ENCODE results near the gene KMT2E.

KMT2E gene

DNA sequence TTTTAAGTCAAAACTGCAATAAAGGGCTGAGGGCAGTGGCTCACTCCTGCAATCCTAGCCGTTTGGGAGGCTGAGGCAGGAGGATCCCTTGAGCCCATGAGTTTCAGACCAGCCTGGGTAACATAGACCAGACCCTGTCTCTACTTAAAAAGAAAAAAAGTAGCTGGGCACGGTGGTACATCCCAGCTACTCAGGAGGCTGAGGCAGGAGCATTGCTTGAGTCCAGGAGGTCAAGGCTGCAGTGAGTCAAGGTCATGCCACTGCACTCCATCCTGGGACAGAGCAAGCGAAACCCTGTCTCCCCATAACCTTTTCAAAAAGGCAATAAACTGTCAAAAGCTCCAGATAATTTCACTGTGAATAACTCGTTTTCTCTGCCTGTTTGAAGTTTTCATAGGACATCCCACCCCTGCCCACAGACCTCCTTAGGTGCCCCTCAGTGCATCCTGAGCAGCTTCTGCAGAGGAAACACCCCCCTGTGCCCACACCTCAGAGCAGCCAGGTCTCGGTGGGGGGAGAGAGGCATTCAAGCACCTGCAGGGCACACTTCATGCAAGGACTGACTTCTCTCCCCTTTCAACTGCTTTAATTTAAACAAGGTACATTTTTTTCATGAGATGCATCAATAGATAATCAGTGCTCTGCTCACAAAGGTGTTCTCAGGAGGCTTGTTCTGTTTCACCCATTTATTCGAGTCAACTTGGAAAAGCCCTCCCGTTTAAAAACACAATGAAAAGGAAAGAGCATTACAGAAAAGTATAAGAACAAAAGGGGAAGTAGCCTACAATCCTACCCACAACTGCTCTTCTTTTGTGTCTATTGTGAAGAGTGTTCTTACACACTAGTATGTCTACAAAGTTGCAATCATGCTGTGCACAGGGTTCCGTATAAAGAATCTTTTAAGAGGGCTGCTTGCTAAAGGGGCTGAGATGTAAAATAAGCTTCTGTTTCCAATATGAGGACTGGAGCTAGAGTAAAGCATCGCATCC, 104.9 kb downstream of the KMT2E start (continued):
- no peak for TF ChIP-seq KLF1 (tag by site-specific recombination; IDR thresholded peaks at IDR 0.05)
- TF ChIP-seq ZBTB8A (tag by site-specific recombination; IDR thresholded peaks at IDR 0.05) = no peak
- TF ChIP-seq ZNF623 (tag by site-specific recombination; IDR thresholded peaks at IDR 0.05) = no peak
- TF ChIP-seq ZNF221 (tag by site-specific recombination; IDR thresholded peaks at IDR 0.05; ENCODE audit: borderline replicate concordance) = no peak
- TF ChIP-seq, protein P1, sequence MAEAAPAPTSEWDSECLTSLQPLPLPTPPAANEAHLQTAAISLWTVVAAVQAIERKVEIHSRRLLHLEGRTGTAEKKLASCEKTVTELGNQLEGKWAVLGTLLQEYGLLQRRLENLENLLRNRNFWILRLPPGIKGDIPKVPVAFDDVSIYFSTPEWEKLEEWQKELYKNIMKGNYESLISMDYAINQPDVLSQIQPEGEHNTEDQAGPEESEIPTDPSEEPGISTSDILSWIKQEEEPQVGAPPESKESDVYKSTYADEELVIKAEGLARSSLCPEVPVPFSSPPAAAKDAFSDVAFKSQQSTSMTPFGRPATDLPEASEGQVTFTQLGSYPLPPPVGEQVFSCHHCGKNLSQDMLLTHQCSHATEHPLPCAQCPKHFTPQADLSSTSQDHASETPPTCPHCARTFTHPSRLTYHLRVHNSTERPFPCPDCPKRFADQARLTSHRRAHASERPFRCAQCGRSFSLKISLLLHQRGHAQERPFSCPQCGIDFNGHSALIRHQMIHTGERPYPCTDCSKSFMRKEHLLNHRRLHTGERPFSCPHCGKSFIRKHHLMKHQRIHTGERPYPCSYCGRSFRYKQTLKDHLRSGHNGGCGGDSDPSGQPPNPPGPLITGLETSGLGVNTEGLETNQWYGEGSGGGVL (tag by site-specific recombination; IDR thresholded peaks at IDR 0.05) = no peak
- TF ChIP-seq ZNF792 (tag by site-specific recombination; IDR thresholded peaks at IDR 0.05) = no peak
- TF ChIP-seq, protein P2, sequence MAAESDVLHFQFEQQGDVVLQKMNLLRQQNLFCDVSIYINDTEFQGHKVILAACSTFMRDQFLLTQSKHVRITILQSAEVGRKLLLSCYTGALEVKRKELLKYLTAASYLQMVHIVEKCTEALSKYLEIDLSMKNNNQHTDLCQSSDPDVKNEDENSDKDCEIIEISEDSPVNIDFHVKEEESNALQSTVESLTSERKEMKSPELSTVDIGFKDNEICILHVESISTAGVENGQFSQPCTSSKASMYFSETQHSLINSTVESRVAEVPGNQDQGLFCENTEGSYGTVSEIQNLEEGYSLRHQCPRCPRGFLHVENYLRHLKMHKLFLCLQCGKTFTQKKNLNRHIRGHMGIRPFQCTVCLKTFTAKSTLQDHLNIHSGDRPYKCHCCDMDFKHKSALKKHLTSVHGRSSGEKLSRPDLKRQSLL (tag by site-specific recombination; IDR thresholded peaks at IDR 0.05) = no peak
- no peak for TF ChIP-seq ZNF530 (tag by site-specific recombination; IDR thresholded peaks at IDR 0.05; ENCODE audit: low read depth)
- TF ChIP-seq ZSCAN30 (tag by site-specific recombination; IDR thresholded peaks at IDR 0.05) = no peak
- no peak for TF ChIP-seq ZNF391 (tag by site-specific recombination; IDR thresholded peaks at IDR 0.05; ENCODE audit: borderline replicate concordance, low read depth)

DNA sequence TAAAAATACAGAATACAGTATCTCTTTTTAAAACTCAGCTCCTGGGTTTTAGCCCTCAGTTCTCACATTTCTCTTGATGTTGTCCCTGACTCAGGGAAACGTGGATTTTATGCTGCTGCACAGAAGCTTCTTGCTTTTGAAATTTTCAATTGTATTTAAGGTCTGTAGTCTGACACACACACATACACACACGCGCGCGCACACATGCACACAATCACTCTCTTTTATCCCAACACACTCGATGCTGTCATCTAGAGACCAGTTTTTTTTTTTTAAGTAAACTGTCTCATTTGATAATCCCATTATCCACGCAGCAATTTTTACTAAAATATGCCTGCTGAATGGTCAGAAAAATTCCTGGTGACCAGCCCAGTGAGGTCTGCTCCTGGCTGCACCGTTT, 108.6 kb downstream of the KMT2E start:
- ChIA-PET CTCF (interaction anchor here (0.6 kb wide), 1 partner anchor 13 kb away, joined by 3 read pairs; no protein-coding TSS in a partner anchor), POLR2A (no interaction called here)
- Histone ChIP-seq H3K4me3 (ENCODE audit: low read depth, low read length) (no peak overlapping the region), H3K4me1 (ENCODE audit: control insufficient read depth, insufficient read depth, low read length) (no peaks in the 10 kb centered on the region), H3K9me3 (ENCODE audit: control insufficient read depth, insufficient read depth, low read depth, low read length) (no peaks in the 10 kb centered on the region), H3K27ac (ENCODE audit: extremely low read depth, low read depth, low read length) (no peak overlapping the region), H3K36me3 (ENCODE audit: control insufficient read depth in 2 of 2, insufficient read depth in 1 of 2, low read length in 2 of 2) (peaks cover 0 to 24% of the 10 kb centered on the region in 2 experiments; a peak in 2 of 3 replicates)
- no peak for TF ChIP-seq ZNF558 (tag by site-specific recombination; IDR thresholded peaks at IDR 0.05)
- TF ChIP-seq, protein P3, sequence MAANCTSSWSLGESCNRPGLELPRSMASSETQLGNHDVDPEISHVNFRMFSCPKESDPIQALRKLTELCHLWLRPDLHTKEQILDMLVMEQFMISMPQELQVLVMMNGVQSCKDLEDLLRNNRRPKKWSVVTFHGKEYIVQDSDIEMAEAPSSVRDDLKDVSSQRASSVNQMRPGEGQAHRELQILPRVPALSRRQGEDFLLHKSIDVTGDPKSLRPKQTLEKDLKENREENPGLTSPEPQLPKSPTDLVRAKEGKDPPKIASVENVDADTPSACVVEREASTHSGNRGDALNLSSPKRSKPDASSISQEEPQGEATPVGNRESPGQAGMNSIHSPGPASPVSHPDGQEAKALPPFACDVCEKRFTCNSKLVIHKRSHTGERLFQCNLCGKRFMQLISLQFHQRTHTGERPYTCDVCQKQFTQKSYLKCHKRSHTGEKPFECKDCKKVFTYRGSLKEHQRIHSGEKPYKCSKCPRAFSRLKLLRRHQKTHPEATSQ (tag by site-specific recombination; IDR thresholded peaks at IDR 0.05) = no peak
- TF ChIP-seq, protein P4, sequence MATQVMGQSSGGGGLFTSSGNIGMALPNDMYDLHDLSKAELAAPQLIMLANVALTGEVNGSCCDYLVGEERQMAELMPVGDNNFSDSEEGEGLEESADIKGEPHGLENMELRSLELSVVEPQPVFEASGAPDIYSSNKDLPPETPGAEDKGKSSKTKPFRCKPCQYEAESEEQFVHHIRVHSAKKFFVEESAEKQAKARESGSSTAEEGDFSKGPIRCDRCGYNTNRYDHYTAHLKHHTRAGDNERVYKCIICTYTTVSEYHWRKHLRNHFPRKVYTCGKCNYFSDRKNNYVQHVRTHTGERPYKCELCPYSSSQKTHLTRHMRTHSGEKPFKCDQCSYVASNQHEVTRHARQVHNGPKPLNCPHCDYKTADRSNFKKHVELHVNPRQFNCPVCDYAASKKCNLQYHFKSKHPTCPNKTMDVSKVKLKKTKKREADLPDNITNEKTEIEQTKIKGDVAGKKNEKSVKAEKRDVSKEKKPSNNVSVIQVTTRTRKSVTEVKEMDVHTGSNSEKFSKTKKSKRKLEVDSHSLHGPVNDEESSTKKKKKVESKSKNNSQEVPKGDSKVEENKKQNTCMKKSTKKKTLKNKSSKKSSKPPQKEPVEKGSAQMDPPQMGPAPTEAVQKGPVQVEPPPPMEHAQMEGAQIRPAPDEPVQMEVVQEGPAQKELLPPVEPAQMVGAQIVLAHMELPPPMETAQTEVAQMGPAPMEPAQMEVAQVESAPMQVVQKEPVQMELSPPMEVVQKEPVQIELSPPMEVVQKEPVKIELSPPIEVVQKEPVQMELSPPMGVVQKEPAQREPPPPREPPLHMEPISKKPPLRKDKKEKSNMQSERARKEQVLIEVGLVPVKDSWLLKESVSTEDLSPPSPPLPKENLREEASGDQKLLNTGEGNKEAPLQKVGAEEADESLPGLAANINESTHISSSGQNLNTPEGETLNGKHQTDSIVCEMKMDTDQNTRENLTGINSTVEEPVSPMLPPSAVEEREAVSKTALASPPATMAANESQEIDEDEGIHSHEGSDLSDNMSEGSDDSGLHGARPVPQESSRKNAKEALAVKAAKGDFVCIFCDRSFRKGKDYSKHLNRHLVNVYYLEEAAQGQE (tag by site-specific recombination; IDR thresholded peaks at IDR 0.05) = no peak

DNA sequence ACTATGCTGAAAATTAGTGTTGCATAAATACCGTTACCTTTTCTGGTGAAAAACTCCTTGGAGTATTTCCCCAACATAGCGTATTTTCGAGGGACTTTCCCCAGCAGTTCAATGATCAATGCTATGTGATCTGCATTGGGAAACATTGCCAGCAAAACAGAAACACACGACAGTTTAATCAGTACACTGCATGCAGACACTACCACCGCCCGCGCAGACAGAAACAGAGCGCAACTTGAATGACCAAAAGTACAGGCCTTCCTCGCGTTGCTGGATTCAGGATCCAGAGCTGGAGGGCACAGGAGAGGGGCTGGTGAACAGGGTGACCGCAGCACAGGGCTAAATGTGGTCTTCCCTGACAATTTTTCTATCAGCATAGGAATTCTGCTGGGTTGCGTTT, 111.7 kb downstream of the KMT2E start:
- ChIA-PET POLR2A (no interaction called here), CTCF (interaction anchor here (0.7 kb wide), 1 partner anchor 225 kb away, joined by 4 read pairs; no protein-coding TSS in a partner anchor)
- Histone ChIP-seq H3K9me3 (ENCODE audit: control insufficient read depth, insufficient read depth, low read depth, low read length) (no peaks in the 10 kb centered on the region), H3K4me3 (ENCODE audit: low read depth, low read length) (no peak overlapping the region), H3K36me3 (ENCODE audit: control insufficient read depth in 2 of 2, insufficient read depth in 1 of 2, low read length in 2 of 2) (peaks cover 0 to 18% of the 10 kb centered on the region in 2 experiments; a peak in 2 of 3 replicates), H3K4me1 (ENCODE audit: control insufficient read depth, insufficient read depth, low read length) (no peaks in the 10 kb centered on the region), H3K27ac (ENCODE audit: extremely low read depth, low read depth, low read length) (no peak overlapping the region)
- TF ChIP-seq HOXA7 (CRISPR knock-in tag; IDR thresholded peaks at IDR 0.05; ENCODE audit: borderline replicate concordance) (no peak), FEZF1 (tag by site-specific recombination; IDR thresholded peaks at IDR 0.05) (no peak), MEIS1 (CRISPR knock-in tag; IDR thresholded peaks at IDR 0.05; ENCODE audit: borderline replicate concordance) (no peak)
- TF ChIP-seq, protein P5, sequence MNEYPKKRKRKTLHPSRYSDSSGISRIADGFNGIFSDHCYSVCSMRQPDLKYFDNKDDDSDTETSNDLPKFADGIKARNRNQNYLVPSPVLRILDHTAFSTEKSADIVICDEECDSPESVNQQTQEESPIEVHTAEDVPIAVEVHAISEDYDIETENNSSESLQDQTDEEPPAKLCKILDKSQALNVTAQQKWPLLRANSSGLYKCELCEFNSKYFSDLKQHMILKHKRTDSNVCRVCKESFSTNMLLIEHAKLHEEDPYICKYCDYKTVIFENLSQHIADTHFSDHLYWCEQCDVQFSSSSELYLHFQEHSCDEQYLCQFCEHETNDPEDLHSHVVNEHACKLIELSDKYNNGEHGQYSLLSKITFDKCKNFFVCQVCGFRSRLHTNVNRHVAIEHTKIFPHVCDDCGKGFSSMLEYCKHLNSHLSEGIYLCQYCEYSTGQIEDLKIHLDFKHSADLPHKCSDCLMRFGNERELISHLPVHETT (tag by site-specific recombination; IDR thresholded peaks at IDR 0.05) = no peak

All from HEK293 (cell line).